GM10248 (cell line): Measurements from ENCODE around the gene SPATA6L.

ENCODE experiments used
- CTCF ChIA-PET: fragments of 300-600 bp; sonication (Branson Sonifier 250); formaldehyde crosslinking; extraction: SDS; loops from one replicate; lab custom pipeline; 2021; ENCODE audit warnings: antibody characterized with exemption; lab: Yijun Ruan, JAX
- POLR2A ChIA-PET: fragments of 350-650 bp; sonication (Branson Sonifier 250); formaldehyde crosslinking; extraction: SDS; loops from one replicate; lab custom pipeline; 2020; ENCODE audit warnings: antibody characterized with exemption; lab: Yijun Ruan, JAX
- DNase-seq: peaks from one replicate; pipeline ENCODE4 v3.0.0; 2012; ENCODE audit errors: extremely low spot score
- TF ChIP-seq, protein P1 (sequence below): IDR thresholded peaks from 2 replicates; pipeline ENCODE4 v1.5.1; 2012; ENCODE audit warnings: mild to moderate bottlenecking, low read depth; ENCODE audit errors: extremely low read depth, missing control alignments, control extremely low read depth

Gene SPATA6L

GRCh38 chr9:4670591-4670990 lies 4.3 kb upstream of the SPATA6L start:
- DNase-seq: no peak
- CTCF ChIA-PET: interaction anchor here (0.6 to 2.0 kb wide), 2 partner anchors 14 to 66 kb away, joined by 3 to 7 read pairs; no protein-coding TSS in a partner anchor
- POLR2A ChIA-PET: no interaction called here
- TF ChIP-seq, protein P1, sequence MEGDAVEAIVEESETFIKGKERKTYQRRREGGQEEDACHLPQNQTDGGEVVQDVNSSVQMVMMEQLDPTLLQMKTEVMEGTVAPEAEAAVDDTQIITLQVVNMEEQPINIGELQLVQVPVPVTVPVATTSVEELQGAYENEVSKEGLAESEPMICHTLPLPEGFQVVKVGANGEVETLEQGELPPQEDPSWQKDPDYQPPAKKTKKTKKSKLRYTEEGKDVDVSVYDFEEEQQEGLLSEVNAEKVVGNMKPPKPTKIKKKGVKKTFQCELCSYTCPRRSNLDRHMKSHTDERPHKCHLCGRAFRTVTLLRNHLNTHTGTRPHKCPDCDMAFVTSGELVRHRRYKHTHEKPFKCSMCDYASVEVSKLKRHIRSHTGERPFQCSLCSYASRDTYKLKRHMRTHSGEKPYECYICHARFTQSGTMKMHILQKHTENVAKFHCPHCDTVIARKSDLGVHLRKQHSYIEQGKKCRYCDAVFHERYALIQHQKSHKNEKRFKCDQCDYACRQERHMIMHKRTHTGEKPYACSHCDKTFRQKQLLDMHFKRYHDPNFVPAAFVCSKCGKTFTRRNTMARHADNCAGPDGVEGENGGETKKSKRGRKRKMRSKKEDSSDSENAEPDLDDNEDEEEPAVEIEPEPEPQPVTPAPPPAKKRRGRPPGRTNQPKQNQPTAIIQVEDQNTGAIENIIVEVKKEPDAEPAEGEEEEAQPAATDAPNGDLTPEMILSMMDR: no peak

DNA sequence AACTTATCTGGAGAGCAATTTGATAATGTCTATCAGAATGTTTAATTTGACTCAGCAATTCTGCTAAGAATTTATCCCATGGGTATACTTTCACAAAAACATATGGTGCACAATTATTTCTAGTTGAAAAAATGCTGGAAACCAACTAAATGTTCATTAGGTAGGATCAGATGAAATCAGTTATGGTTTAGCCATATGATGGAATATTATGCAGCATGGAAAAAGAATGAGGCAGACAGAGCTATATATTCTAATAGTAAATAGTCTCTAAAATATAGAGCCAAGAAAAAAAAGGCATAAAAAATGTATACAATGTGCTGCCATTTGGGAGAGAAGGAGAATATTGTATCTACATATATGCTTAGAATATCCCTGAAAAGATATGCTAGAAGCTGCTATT lies 3.6 kb upstream of the SPATA6L start:
- TF ChIP-seq, protein P1: no peak
- ChIA-PET CTCF (interaction anchor here (1.0 to 2.0 kb wide), 2 partner anchors 13 to 65 kb away, joined by 3 to 7 read pairs; no protein-coding TSS in a partner anchor), POLR2A (no interaction called here)
- DNase-seq: no peak

DNA sequence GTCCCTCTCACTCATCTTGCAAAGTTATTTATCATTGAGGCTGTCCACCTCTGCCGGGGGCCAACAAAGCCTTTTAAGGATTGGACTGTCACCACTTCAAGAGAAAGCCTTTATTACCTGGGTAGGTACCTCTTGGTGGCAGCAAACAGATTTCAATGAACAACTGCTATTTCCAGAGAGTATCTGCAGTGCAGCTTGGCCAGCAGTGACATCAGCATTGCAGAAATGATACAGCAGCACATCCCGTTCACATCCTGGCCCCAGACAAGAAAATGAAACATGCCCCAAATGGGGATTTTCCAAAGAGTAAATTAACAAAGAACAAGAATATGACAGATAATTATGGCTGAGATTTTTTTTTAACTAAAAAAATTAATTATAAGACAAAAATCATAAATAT lies 2.3 kb upstream of the SPATA6L start:
- POLR2A ChIA-PET: no interaction called here

GRCh38 chr9:4667681-4668080 lies 1.4 kb upstream of the SPATA6L start:
- ChIA-PET CTCF (no interaction called here), POLR2A (no interaction called here)
- TF ChIP-seq, protein P1: no peak
- DNase-seq: no peak

More for the DNA sequence above, 2.3 kb upstream of the SPATA6L start:
- TF ChIP-seq, protein P1: peak; percentile 12
- CTCF ChIA-PET: no interaction called here
- DNase-seq: no peak

- TF ChIP-seq, protein P1: no peak
- ChIA-PET POLR2A (interaction anchor here (1.4 kb wide), 1 partner anchor 175 kb away, joined by 4 read pairs; the partner anchor contains the start of gene SLC1A1), CTCF (interaction anchor here (0.9 to 2.9 kb wide), 8 partner anchors 8 to 97 kb away, joined by 3 to 8 read pairs (median 4); partner anchors contain the start of gene CDC37L1)
- DNase-seq: no peak
Measured at GRCh38 chr9:4665357-4665756, 923 bp downstream of the SPATA6L start.

GRCh38 chr9:4663956-4664355 lies 2.3 kb downstream of the SPATA6L start:
- CTCF ChIA-PET: interaction anchor here (1.5 to 2.9 kb wide), 3 partner anchors 15 to 22 kb away, joined by 3 to 8 read pairs (median 7); partner anchors contain the start of gene CDC37L1
- no peak for DNase-seq
- TF ChIP-seq, protein P1: no peak
- POLR2A ChIA-PET: no interaction called here
